WTC11 (cell line): Measurements from ENCODE around the gene RPRM.

Source experiments
- CREM ChIP-seq: sonication (generic); formaldehyde crosslinking; IDR thresholded peaks from 2 replicates; pipeline ENCODE4 v1.8.1; 2022; ENCODE audit warnings: mild to moderate bottlenecking, missing genetic modification reagents, moderate library complexity
- CTCF ChIP-seq: fragments of 200-600 bp; IDR thresholded peaks from 2 replicates; pipeline ENCODE4 v1.8.0; 2022; ENCODE audit warnings: antibody characterized with exemption
- JAZF1 ChIP-seq: fragments of 250-450 bp; sonication (Bioruptor Pico); IDR thresholded peaks from 2 replicates; pipeline ENCODE4 v1.9.0; 2021; ENCODE audit warnings: moderate library complexity, mild to moderate bottlenecking, inconsistent platforms
- MAX ChIP-seq: sonication (generic); formaldehyde crosslinking; IDR thresholded peaks from 2 replicates; pipeline ENCODE4 v1.8.0; 2022; ENCODE audit warnings: mild to moderate bottlenecking, missing genetic modification reagents
- NFE2L1 ChIP-seq: sonication (generic); formaldehyde crosslinking; IDR thresholded peaks from 2 replicates; pipeline ENCODE4 v1.8.1; 2023; ENCODE audit warnings: missing genetic modification reagents
- NR2C2 ChIP-seq: sonication (generic); formaldehyde crosslinking; IDR thresholded peaks from 2 replicates; pipeline ENCODE4 v1.8.0; 2022; ENCODE audit warnings: mild to moderate bottlenecking, missing genetic modification reagents
- ZNF121 ChIP-seq: sonication (generic); formaldehyde crosslinking; IDR thresholded peaks from 2 replicates; pipeline ENCODE4 v1.8.0; 2023; ENCODE audit warnings: missing genetic modification reagents

DNA sequence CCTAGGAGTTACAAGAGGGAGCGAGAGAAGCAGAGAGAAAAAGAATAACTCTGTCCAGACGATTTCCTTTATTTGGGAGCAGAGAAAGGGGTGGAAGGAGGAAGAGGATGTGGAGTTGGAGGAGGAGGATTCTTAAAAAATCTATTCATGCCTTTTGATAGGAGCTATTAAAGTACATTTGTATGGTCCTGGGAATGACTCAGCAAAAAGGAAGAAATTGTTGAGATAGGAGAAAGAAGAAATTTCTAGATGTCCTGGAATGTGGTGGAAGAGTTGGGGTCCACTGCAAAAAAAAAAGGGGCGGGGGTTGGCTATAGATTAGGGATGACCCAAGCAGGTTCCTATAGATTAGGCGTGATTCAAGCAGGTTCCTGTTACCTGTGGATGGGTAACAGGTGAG, 32.4 kb upstream of the RPRM start:
- TF ChIP-seq JAZF1 (CRISPR knock-in tag) (no peak), ZNF121 (CRISPR knock-in tag) (no peak), MAX (CRISPR knock-in tag) (no peak), NFE2L1 (CRISPR knock-in tag) (no peak), CTCF (no peak), CREM (CRISPR knock-in tag) (no peak), NR2C2 (CRISPR knock-in tag) (no peak)
